KMS-11 (cell line): ENCODE data around the gene HCFC1.

Experiments
- H2AFZ ChIP-seq: fragments of 200-600 bp; sonication (generic); 2 replicates; pipeline ENCODE4 v1.6.1; 2016; ENCODE audit warnings: antibody characterized with exemption, mixed run types, low read depth
- H3K27ac ChIP-seq: fragments of 200-600 bp; sonication (generic); 2 replicates; pipeline ENCODE4 v1.6.1; 2016; ENCODE audit warnings: mild to moderate bottlenecking, mixed run types
- H3K27me3 ChIP-seq: fragments of 200-600 bp; sonication (generic); 2 replicates; pipeline ENCODE4 v1.6.1; 2017; ENCODE audit warnings: mild to moderate bottlenecking, low read depth, mixed run types, moderate library complexity; ENCODE audit not compliant: insufficient read depth
- H3K36me3 ChIP-seq: fragments of 200-600 bp; sonication (generic); 2 replicates; pipeline ENCODE4 v1.6.1; 2017; ENCODE audit warnings: mild to moderate bottlenecking, mixed run types; ENCODE audit not compliant: insufficient read depth
- H3K4me1 ChIP-seq: fragments of 200-600 bp; sonication (generic); 2 replicates; pipeline ENCODE4 v1.6.1; 2016; ENCODE audit warnings: mild to moderate bottlenecking, low read depth, mixed run types; ENCODE audit not compliant: poor library complexity, severe bottlenecking
- H3K4me2 ChIP-seq: fragments of 200-600 bp; sonication (generic); 2 replicates; pipeline ENCODE4 v1.7.0; 2016; ENCODE audit warnings: mild to moderate bottlenecking, mixed run types
- H3K4me3 ChIP-seq: fragments of 200-600 bp; sonication (generic); IDR thresholded peaks from 2 replicates; pipeline ENCODE4 v1.6.1; 2017; ENCODE audit warnings: low read depth, low read length, mixed read lengths; ENCODE audit not compliant: insufficient read depth
- H3K79me2 ChIP-seq: fragments of 200-600 bp; sonication (generic); 2 replicates; pipeline ENCODE4 v1.6.1; 2016; ENCODE audit warnings: low read depth, mixed run types; ENCODE audit not compliant: insufficient read depth
- H3K9ac ChIP-seq: fragments of 200-600 bp; sonication (generic); 2 replicates; pipeline ENCODE4 v1.6.1; 2016; ENCODE audit warnings: mild to moderate bottlenecking, mixed run types
- H4K20me1 ChIP-seq: fragments of 200-600 bp; sonication (generic); 2 replicates; pipeline ENCODE4 v1.6.1; 2016; ENCODE audit warnings: mild to moderate bottlenecking, mixed run types; ENCODE audit not compliant: insufficient read depth
- TF ChIP-seq, protein P1 (sequence below): fragments of 200-600 bp; sonication (generic); conservative IDR thresholded peaks from 2 replicates; pipeline ENCODE4 v1.6.1; 2017; ENCODE audit warnings: low read depth, mild to moderate bottlenecking, antibody characterized with exemption, low read length, moderate library complexity, mixed read lengths

Gene HCFC1

GRCh38 chrX:153971450-153972367 lies at the start of gene HCFC1:
Gene HCFC1 (minus strand): TSS chrX:153971818. CDS start chrX:153970840, 978 bp downstream.
- Histone ChIP-seq H3K4me2 (peak within 1 kb of the TSS; percentile 54; the same call in 1 of the 2 replicates), H3K9ac (peak within 1 kb of the TSS; percentile 100), H3K4me3 (no peak within 1 kb of the TSS), H3K36me3 (no peaks in the 10 kb centered on the region), H3K27me3 (no peaks in the 10 kb centered on the region), H4K20me1 (no peaks in the 10 kb centered on the region), H3K79me2 (peaks cover 32% of the 10 kb centered on the region), H3K4me1 (peaks cover 46% of the 10 kb centered on the region), H3K27ac (peak within 1 kb of the TSS; percentile 100), H2AFZ (peak within 1 kb of the TSS; percentile 26)
- TF ChIP-seq, protein P1, sequence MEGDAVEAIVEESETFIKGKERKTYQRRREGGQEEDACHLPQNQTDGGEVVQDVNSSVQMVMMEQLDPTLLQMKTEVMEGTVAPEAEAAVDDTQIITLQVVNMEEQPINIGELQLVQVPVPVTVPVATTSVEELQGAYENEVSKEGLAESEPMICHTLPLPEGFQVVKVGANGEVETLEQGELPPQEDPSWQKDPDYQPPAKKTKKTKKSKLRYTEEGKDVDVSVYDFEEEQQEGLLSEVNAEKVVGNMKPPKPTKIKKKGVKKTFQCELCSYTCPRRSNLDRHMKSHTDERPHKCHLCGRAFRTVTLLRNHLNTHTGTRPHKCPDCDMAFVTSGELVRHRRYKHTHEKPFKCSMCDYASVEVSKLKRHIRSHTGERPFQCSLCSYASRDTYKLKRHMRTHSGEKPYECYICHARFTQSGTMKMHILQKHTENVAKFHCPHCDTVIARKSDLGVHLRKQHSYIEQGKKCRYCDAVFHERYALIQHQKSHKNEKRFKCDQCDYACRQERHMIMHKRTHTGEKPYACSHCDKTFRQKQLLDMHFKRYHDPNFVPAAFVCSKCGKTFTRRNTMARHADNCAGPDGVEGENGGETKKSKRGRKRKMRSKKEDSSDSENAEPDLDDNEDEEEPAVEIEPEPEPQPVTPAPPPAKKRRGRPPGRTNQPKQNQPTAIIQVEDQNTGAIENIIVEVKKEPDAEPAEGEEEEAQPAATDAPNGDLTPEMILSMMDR = no peak

GRCh38 chrX:154021131-154021611 lies 49.6 kb upstream of the HCFC1 start:
- Histone ChIP-seq H3K36me3 (no peaks in the 10 kb centered on the region), H3K4me3 (no peak overlapping the region), H4K20me1 (no peaks in the 10 kb centered on the region), H3K27ac (peak overlapping the region; percentile 84; the same call in 1 of the 2 replicates), H3K79me2 (peaks cover 33% of the 10 kb centered on the region), H3K4me1 (peaks cover 12% of the 10 kb centered on the region), H2AFZ (no peak overlapping the region), H3K9ac (0 out of 2 replicates have a peak overlapping the region, but pooled peaks have one; percentile 87), H3K4me2 (peak overlapping the region; percentile 15), H3K27me3 (no peaks in the 10 kb centered on the region)
- TF ChIP-seq, protein P1 = no peak

GRCh38 chrX:154020536-154021115 lies 49.0 kb upstream of the HCFC1 start:
- Histone ChIP-seq H3K4me2 (peak overlapping the region; percentile 15), H3K36me3 (no peaks in the 10 kb centered on the region), H3K79me2 (peaks cover 36% of the 10 kb centered on the region), H2AFZ (no peak overlapping the region), H3K27me3 (no peaks in the 10 kb centered on the region), H3K27ac (peak overlapping the region; percentile 84), H3K9ac (peak overlapping the region; percentile 87), H3K4me3 (no peak overlapping the region), H3K4me1 (peaks cover 12% of the 10 kb centered on the region), H4K20me1 (no peaks in the 10 kb centered on the region)
- TF ChIP-seq, protein P1 = no peak

- peaks cover 12% of the 10 kb centered on the region for H3K4me1 ChIP-seq
- peak within 1 kb of the TSS; percentile 93 for H3K9ac ChIP-seq
- H2AFZ ChIP-seq = no peak within 1 kb of the TSS; the same call in 1 of the 2 replicates
- H3K4me3 ChIP-seq = no peak within 1 kb of the TSS
- H3K36me3 ChIP-seq = no peaks in the 10 kb centered on the region
- H3K27ac ChIP-seq = peak within 1 kb of the TSS; percentile 84
- no peaks in the 10 kb centered on the region for H3K27me3 ChIP-seq
- peak within 1 kb of the TSS; percentile 47 for H3K4me2 ChIP-seq
- peaks cover 36% of the 10 kb centered on the region for H3K79me2 ChIP-seq
- no peaks in the 10 kb centered on the region for H4K20me1 ChIP-seq
- TF ChIP-seq, protein P1 = no peak
Observed at GRCh38 chrX:154019633-154020528, 48.3 kb upstream of the HCFC1 start, which contains the start of gene IRAK1. Gene IRAK1 (minus strand): TSS chrX:154019902. CDS start chrX:154019812, 90 bp downstream.
